HEK293T (cell line): Measurements from ENCODE around the gene VSTM2B.
A peak's percentile ranks its signal among the peaks of the same experiment; 100 is the strongest.

Experiments
- CTCF ChIA-PET: fragments of 350-600 bp; formaldehyde crosslinking; extraction: SDS; loops from one replicate; lab custom pipeline; 2021; ENCODE audit warnings: antibody characterized with exemption, inconsistent platforms; lab: Yijun Ruan, JAX
- POLR2A ChIA-PET: fragments of 350-600 bp; formaldehyde crosslinking; extraction: SDS; loops from one replicate; lab custom pipeline; 2020; ENCODE audit warnings: antibody characterized with exemption, inconsistent platforms; lab: Yijun Ruan, JAX
- DNase-seq: peaks from one replicate; pipeline ENCODE4 v3.0.0; 2012; ENCODE audit warnings: mixed read lengths; ENCODE audit errors: extremely low spot score
- ARNT ChIP-seq: fragments of 450-650 bp; IDR thresholded peaks from 2 replicates; pipeline ENCODE4 v1.6.1; 2017; ENCODE audit warnings: mild to moderate bottlenecking
- BHLHE40 ChIP-seq: fragments of 450-650 bp; IDR thresholded peaks from 2 replicates; pipeline ENCODE4 v1.6.1; 2016; ENCODE audit warnings: mild to moderate bottlenecking, moderate library complexity, borderline replicate concordance
- CTBP1 ChIP-seq: fragments of 450-650 bp; IDR thresholded peaks from 2 replicates; pipeline ENCODE4 v1.6.1; 2016; ENCODE audit warnings: borderline replicate concordance
- ELF4 ChIP-seq: fragments of 450-650 bp; IDR thresholded peaks from 2 replicates; pipeline ENCODE4 v1.6.1; 2017; ENCODE audit warnings: antibody characterized with exemption
- FOXA1 ChIP-seq: fragments of 450-650 bp; IDR thresholded peaks from 2 replicates; pipeline ENCODE4 v1.6.1; 2016; ENCODE audit warnings: mild to moderate bottlenecking
- FOXK2 ChIP-seq: fragments of 450-650 bp; IDR thresholded peaks from 2 replicates; pipeline ENCODE4 v1.6.1; 2016; ENCODE audit warnings: mild to moderate bottlenecking
- FOXM1 ChIP-seq: fragments of 450-650 bp; IDR thresholded peaks from 2 replicates; pipeline ENCODE4 v1.6.1; 2017; ENCODE audit warnings: mild to moderate bottlenecking, borderline replicate concordance
- HDGF ChIP-seq: fragments of 450-650 bp; IDR thresholded peaks from 2 replicates; pipeline ENCODE4 v1.6.1; 2017; ENCODE audit warnings: antibody characterized with exemption, borderline replicate concordance
- L3MBTL2 ChIP-seq: fragments of 450-650 bp; conservative IDR thresholded peaks from 2 replicates; pipeline ENCODE4 v1.6.1; 2016; ENCODE audit warnings: mild to moderate bottlenecking
- LEF1 ChIP-seq: fragments of 450-650 bp; IDR thresholded peaks from 2 replicates; pipeline ENCODE4 v1.6.1; 2017; ENCODE audit warnings: mild to moderate bottlenecking, borderline replicate concordance
- NFRKB ChIP-seq: fragments of 450-650 bp; IDR thresholded peaks from 2 replicates; pipeline ENCODE4 v1.6.1; 2016; ENCODE audit warnings: mild to moderate bottlenecking, moderate library complexity
- PKNOX1 ChIP-seq: fragments of 450-650 bp; IDR thresholded peaks from 2 replicates; pipeline ENCODE4 v1.6.1; 2016
- SP1 ChIP-seq: fragments of 450-650 bp; IDR thresholded peaks from 2 replicates; pipeline ENCODE4 v1.6.1; 2017
- SUZ12 ChIP-seq: fragments of 450-650 bp; IDR thresholded peaks from 2 replicates; pipeline ENCODE4 v1.6.1; 2016; ENCODE audit warnings: mild to moderate bottlenecking
- TARDBP ChIP-seq: fragments of 450-650 bp; IDR thresholded peaks from 2 replicates; pipeline ENCODE4 v1.6.1; 2016
- ZNF384 ChIP-seq: fragments of 450-650 bp; IDR thresholded peaks from 2 replicates; pipeline ENCODE4 v1.6.1; 2016

Gene VSTM2B

GRCh38 chr19:29591670-29592069 is 65.9 kb downstream of the VSTM2B start:
- CTCF ChIA-PET: no interaction called here
- POLR2A ChIA-PET: interaction anchor here (1.0 kb wide), 1 partner anchor 15 kb away, joined by 3 read pairs; the partner anchor contains the start of gene POP4
- TF ChIP-seq NFRKB: no peak
- TF ChIP-seq ARNT: no peak
- TF ChIP-seq BHLHE40: no peak
- TF ChIP-seq L3MBTL2: no peak
- no peak for TF ChIP-seq FOXK2
- no peak for TF ChIP-seq SUZ12
- no peak for TF ChIP-seq ELF4
- no peak for TF ChIP-seq CTBP1
- TF ChIP-seq SP1: no peak
- no peak for TF ChIP-seq HDGF
- no peak for DNase-seq

- no peak for DNase-seq
- POLR2A ChIA-PET: no interaction called here
- TF ChIP-seq SP1 (no peak), FOXA1 (no peak), TARDBP (no peak), PKNOX1 (no peak), SUZ12 (no peak), FOXM1 (no peak), FOXK2 (no peak), ELF4 (no peak), ARNT (no peak), ZNF384 (no peak), L3MBTL2 (no peak), BHLHE40 (no peak), HDGF (no peak), NFRKB (no peak), LEF1 (no peak), CTBP1 (no peak)
- CTCF ChIA-PET: no interaction called here
Measured at GRCh38 chr19:29593869-29594268, 68.1 kb downstream of the VSTM2B start.

GRCh38 chr19:29596080-29596727 is 70.4 kb downstream of the VSTM2B start:
- no peak for DNase-seq
- POLR2A ChIA-PET: interaction anchor here (1.2 to 2.4 kb wide), 2 partner anchors 10 to 13 kb away, joined by 3 to 19 read pairs; partner anchors contain the start of gene POP4
- TF ChIP-seq PKNOX1 (peak; percentile 75), ARNT (no peak), FOXK2 (no peak), FOXM1 (no peak), SP1 (no peak), SUZ12 (no peak), TARDBP (no peak)
- CTCF ChIA-PET: interaction anchor here (0.6 kb wide), 1 partner anchor 130 kb away, joined by 3 read pairs; no protein-coding TSS in a partner anchor

- CTCF ChIA-PET: interaction anchor here (0.7 to 1.1 kb wide), 2 partner anchors 312 to 363 kb away, joined by 3 read pairs; no protein-coding TSS in a partner anchor
- no peak for TF ChIP-seq NFRKB
- no peak for TF ChIP-seq SP1
- no peak for TF ChIP-seq TARDBP
- TF ChIP-seq CTBP1: no peak
- TF ChIP-seq LEF1: no peak
- no peak for TF ChIP-seq HDGF
- no peak for TF ChIP-seq BHLHE40
- no peak for TF ChIP-seq ZNF384
- no peak for TF ChIP-seq L3MBTL2
- no peak for TF ChIP-seq ELF4
- no peak for TF ChIP-seq FOXK2
- no peak for TF ChIP-seq ARNT
- no peak for TF ChIP-seq SUZ12
- no peak for TF ChIP-seq PKNOX1
- no peak for TF ChIP-seq FOXM1
- TF ChIP-seq FOXA1: no peak
- POLR2A ChIA-PET: interaction anchor here (2.4 kb wide), 1 partner anchor 9 kb away, joined by 19 read pairs; the partner anchor contains the start of gene POP4
- peak; percentile 45 for DNase-seq
Measured at GRCh38 chr19:29596885-29597525, 71.2 kb downstream of the VSTM2B start.

GRCh38 chr19:29598036-29598435 is 72.2 kb downstream of the VSTM2B start:
- no peak for TF ChIP-seq ELF4
- TF ChIP-seq HDGF: no peak
- POLR2A ChIA-PET: no interaction called here
- DNase-seq: no peak
- CTCF ChIA-PET: no interaction called here

GRCh38 chr19:29598496-29598895 is 72.7 kb downstream of the VSTM2B start:
- no peak for TF ChIP-seq ARNT
- ChIA-PET CTCF (no interaction called here), POLR2A (interaction anchor here (1.0 kb wide), 1 partner anchor 164 kb away, joined by 3 read pairs; no protein-coding TSS in a partner anchor)
- no peak for DNase-seq
